GM18520 (cell line): Measurements from ENCODE around the gene TNPO3.

Experiments used
- ATAC-seq: cut with Tn5 transposase; IDR thresholded peaks from one replicate; pipeline ENCODE4 v1.9.1; 2021; ENCODE audit not compliant: unreplicated experiment

Gene TNPO3

DNA sequence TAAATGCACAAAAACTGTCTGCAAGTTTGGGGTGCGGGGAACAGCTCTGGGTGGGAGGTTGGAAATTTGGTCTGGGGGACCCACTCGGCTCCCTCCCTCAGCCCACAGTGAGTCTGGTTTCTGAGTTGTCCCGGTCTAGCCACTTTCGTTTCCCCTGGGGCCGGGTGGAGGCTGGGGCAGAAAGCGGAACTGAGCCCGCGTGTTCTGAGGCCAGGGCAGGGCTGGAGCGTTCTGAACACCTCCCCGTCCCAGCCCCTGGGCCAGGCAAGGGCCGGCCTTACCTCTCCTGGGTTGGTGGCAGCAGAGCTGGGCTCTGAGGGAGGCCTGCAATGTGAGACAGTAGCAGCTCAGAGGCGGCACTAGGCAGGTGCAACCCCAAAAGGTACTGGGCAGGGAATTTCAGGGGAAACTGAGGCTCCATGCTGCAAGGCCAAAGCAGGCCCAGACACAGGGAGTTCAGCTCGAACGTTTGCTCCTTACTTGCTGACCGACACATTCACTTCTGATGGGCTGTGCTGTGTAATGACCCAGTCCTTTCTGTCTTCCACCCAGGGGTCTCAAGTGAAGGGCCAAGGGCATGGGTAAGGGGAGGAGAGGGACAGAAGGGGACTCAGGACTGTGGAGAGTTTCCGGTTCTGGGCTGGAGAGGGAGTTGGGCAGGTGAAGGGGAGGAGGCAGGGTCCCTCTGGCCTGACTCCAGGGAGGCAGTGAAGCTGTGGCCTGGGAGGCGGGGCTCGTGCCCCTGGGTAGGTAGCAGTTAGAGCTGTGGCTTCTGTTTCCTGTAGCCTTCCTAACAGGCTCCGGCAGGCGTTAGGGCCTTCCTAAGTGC lies 114.2 kb downstream of the TNPO3 start:
- peak; percentile 30 for ATAC-seq

DNA sequence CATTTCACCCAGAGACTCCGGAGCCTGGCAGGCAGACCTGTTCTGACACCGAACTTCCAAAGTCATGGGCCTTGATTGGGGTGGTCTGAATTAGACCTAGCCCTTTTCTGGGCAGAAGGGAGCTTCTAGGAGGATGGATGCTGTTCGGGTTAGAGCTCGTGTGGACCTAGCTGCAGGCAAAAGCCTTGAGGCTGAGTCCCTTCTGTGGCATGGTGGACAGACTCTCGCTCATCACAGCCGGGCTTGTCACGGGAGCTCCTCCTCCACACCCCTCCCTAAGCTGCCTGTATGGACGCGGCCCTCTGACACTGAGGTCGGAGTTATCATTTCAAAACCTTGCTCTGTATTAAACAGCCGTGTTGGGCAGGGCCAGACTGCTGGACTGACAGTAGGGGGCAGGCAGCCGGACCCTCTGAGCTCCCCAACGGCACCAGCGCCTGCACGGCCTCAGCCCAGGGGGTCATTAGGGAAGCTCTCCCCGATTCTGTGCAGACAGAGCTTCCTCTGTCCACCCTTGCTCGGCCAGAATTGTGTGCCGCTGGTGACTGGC lies 115.0 kb downstream of the TNPO3 start:
- no peak for ATAC-seq

DNA sequence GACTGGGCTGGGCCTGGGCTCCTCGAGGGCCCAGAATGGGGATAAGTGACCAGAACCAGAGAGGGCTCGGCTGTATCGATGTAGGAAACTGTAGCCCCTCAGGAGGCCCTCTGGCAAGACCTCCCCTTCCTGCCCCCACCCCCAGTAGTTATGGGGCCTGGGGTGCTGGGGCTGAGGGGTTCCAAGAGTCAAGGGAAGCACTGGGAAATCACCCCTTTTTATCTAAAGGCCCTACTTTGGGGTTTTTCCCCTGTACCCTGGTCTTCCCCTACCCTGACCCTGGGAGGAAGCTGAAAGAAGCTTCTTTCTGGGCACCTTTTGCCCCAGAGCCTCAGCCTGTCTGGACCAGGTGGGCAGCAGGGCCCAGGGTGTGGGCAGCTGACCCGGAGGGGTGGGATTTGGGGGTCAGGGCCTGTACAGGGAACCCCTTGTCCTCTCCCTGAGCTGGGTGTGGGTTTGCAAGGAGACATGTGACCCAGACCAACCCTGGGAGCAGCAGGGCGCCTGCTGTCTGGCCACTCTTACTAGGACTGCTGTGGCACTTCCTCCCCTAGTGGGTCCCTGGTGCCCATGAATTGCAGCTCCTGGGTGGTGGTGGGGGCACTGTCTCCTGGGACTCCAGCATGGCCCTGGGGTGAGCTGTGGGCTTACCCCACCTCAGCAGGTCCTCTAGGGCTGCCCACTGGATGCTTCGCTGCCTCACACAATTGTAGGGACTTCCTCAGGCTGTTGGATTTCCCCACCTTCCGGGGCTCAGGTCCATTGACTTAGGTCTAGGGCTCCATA lies 115.6 kb downstream of the TNPO3 start:
- ATAC-seq, result no peak

DNA sequence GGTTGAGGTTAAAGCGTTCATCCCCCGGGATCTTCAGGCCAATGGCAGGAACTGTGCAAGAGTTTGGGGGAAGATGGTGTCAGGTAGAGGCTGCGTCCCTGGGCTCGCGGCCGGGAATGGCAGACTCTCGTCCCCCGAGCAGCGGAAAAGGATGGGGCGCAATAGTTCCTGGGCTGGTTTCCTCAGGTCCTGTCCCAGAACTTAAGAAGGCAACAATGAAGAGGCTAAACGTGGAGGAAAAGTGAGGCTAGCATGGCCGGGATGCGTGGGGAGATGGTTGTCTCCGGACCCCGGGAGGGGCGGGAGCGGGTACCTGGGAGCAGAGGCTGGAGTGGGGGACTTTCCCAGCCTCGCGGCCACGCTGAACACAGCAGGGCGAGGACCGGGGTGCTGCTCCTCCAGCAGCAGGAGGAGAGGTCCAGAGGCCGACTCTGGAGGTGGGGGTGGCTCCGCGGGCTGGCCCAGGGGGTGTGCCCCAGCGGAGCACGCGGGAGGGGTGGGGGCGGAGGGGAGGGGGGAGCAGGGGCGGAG lies 116.3 kb downstream of the TNPO3 start:
- no peak for ATAC-seq

DNA sequence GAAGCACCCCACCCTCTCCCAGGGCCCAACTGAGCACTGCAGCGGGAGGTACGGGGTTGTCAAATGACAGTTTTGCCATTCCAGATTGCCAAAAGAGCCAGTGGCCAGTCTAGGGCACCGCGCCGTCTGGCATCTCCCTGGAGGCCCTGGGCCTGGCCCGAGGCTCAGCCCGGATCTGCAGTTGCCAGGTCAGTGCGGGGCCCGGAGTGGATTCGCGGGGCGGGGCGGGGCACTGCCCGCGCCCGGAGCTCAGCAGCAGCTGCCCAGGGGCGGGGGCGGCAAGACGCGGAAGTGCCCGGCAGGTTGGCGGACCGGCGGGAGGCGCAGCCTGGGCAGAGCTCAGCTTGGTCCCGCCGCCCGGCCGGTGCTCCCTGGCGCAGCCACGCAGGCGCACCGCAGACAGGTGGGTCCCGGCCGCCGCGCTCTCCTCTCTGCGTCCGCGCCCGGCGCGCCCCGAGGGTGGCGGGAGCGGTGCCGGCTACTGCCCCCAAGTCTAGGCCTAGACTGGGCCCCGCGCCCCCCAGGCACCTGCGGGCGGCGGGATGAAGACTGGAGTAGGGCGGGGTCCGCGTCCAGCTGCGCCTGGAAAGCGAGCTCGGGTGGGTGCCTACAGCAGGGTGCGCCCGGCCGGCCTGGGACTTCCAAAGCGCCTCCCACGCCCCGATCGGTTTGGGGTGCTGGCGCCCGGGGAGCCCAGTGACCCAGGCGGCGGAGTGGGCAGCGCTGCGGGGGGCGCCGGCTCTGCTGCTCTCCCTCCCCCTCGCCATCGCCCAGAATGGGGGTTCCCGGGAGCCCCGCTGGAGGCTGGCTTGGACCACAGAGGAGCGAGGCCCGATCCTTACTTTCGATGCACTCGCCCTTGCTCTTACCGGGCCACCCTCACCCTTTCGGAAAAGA lies 117.0 kb downstream of the TNPO3 start, which contains the start of gene IRF5:
Gene IRF5, plus strand, starts transcription at position 281 of the 897 bp plus-strand sequence. CDS start 4,155 bp downstream, outside the sequence.
- ATAC-seq, result peak; percentile 25

DNA sequence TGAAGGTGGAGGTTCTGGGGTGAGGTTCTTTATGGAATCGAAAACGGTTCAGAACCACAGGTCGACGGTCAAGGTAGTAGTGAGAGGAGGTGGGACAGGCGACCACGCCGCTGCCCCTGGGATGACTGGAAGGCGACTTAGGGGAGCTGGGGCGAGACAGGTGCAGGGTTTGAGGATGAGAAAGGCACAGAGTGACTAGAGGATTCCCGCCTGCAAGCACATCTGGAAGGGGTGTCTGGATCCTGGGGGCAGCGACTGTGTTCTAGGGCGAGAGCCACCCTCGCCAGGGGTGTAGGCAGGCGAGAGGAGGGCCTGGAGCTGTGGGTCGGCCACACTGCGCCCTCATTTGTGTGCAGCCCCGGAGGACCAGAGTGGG lies 117.7 kb downstream of the TNPO3 start:
- no peak for ATAC-seq

DNA sequence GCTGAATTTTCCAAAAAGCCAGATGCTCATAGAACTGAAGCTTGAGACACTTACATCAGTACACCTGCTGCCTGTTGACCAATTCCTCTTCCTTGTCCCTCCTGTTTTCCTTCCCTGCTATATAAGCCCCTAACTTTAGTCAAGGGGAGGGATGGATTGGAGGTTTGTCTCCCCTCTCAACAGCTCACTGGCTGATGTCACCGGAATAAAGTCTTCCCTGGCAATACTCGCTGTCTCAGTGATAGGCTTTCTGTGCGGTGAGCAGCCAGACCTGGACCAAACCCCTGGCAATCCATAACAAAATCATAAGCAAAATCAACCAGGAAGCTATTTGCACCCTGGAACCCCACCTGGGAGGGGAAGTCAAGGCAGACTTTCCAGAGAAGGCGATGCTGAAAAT lies 118.1 kb downstream of the TNPO3 start:
- no peak for ATAC-seq

DNA sequence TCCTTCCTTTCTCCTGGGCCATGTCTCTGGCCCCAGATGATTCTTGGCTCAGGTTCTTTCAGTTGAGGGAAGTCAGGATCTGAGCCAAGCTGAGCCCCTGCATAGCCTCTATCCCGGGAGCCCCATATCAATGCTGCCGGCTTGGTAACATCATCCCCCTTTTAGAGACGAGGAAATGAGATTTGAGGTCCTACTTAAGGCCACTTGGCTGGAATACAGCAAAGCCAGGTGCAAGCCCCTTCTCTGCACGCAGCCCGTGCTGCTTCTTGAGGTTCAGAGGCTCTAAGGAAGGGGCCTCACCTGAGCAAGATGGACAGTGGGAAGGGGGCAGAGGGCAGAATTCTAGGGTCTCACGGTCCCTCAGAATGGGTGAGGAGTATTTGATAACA lies 119.6 kb downstream of the TNPO3 start:
- ATAC-seq, result no peak

DNA sequence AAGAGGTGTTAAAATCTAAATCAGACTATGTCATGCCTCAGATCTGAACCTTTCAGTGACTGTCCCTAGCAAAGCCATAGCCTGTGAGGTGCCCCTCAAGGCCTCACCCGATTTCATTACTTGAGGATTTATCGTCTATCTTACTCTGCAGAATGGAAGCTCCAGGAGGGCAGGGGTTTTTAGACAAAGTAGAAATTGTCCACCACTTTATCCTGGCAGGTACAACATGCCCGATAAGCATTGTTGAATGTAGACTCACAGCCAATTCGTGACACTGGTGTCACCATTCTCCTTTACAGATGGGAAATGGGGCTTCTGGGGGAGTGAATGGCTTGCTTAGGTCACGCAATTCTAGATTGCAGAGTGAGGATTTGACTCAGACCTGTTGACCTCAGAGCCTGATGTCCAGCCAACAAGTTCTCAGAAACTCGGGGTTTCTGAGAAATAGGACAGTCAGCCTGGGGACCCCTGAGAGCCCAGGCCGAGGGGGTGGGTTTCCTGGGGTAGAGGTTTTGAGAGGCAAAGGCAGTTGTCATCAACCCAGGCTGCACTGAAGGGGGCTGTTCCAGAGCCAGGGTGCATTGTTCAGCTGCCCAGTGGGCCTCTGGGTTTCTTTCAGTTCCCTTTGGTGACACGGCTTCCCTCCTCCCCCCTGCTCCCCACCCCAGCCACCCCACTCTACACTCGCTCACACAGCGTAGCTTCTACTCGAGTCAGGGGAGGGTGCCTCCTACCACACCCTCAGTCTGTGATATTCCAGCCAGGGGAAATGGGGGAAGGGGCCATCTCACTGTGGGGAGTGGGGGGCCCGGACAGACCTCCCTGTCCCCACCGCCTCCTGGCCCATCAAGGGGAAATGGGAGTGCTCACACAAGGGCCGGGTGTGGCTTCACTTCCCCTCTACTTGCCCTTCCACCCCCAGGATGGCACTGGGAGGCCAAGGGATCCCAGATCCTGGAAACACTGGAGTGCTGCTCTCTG lies 120.3 kb downstream of the TNPO3 start:
- no peak for ATAC-seq

DNA sequence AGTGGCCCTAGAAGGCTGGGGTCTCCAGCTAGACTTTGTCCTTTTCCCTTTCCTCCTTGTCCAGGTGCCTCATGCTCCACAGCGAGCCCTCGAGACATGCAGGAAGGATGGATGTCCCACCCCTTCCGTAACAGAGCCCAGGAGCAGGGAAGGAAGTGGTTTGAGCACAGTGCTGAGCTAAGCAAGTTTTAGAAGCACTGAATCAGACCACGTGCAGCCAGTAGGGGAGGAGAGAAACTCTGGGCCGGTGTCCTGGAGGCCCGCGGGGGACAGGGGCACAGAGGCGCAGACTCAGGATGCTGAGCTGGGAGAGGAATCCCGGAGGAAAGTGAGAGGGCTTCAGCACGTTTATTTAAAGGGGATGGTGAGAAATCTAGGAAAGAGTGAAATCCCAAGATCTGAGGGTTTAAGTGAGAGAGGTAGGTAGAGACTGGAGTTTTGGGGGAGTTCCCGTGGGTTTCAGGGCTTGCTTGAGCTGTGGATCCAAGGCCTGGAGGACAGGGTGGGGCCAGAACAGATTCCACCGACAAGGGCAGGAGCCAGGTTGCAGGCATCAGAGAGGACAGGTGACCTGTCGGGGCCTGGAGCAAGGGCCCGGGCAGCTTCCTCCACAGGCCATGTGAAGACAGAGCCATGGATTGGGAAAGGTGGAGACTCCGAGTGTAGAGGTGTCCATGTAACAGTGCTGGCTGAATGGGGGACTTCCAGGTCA lies 121.6 kb downstream of the TNPO3 start:
- ATAC-seq, result no peak

DNA sequence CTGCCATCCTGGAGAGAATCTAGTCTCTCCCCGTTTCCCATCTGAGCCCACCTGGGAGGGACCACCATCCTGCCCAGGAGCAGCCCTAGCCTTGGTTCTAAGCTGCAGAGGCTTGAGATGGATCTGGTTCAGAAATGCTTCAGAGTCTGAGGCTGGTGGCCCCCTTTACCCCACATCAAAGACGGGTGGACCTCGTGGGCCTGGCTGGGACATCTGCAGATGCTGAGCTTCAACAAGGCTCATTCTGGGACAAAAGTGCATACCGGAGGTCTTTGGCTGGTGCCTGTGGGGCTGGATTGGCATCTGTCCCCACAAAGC lies 122.1 kb downstream of the TNPO3 start:
- no peak for ATAC-seq

DNA sequence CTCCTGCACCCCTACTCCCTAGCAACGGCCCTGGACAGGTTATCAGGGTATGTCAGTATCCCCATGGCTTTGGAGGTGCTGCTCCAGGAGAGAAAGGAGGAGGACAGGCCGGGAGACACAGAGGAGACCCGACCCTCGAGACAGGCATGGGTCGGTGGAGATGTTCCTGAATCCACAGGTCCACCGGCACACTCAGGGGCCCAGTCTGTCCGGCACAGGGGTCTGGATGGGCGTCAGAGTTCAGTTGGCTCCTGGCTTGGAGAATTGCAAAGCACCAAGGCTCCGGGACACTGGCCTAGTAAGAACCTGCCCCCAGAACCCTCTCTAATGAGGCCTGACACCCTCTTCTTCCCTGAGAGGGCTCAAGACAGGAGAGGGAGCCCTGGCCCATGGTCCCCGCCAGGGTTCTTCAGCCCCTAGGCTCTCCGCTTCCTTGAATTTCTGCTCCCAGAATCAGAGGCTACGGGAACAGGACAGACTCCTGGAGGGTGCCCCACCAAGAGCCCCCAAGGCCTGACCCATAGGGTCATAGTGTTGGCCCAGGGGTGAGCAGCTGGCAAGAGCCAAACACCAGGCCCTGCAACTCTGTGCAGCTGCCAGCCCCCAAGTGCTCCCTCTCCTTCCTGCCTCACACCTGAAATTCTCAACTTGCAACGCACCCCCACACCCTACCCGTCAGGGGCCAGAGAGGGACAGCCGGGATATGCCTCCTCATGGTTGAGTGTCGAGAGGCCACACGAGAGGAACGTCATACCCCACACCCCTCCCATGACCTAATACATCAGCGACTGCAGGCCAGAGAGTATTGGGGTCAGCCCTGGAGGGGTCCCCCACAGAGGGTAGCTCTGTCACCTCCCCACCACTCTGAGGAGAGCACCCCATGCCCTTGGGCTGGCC lies 122.7 kb downstream of the TNPO3 start:
- no peak for ATAC-seq

DNA sequence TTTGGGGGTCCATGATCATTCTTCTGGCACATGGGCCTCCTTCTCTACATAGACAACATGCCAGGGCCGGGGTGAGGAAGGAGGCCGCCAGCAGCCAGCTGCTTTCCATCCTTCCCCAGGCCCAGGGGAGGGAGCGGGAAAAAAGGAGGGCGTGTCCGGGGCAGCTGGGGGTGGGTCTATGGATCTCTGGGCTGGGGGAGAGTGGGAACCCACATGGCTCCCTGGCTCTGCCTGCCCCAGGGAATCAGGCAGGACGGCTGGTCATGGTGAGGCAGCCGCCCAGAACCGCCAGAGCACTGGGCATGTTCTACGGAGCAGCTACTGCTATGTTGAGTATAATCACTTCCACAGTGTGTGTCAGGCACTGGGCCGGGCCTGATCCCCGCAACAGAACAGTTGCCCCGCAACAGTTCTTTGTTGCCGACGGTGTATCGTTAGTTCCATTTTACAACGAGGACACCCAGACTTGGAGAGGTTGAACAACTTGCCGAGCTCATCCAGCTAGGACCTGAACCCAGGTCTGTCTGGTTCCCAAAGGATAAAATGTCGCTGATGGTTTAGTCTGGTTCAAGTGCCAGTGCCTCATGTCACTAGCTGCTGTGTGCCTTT lies 123.6 kb downstream of the TNPO3 start:
- no peak for ATAC-seq

DNA sequence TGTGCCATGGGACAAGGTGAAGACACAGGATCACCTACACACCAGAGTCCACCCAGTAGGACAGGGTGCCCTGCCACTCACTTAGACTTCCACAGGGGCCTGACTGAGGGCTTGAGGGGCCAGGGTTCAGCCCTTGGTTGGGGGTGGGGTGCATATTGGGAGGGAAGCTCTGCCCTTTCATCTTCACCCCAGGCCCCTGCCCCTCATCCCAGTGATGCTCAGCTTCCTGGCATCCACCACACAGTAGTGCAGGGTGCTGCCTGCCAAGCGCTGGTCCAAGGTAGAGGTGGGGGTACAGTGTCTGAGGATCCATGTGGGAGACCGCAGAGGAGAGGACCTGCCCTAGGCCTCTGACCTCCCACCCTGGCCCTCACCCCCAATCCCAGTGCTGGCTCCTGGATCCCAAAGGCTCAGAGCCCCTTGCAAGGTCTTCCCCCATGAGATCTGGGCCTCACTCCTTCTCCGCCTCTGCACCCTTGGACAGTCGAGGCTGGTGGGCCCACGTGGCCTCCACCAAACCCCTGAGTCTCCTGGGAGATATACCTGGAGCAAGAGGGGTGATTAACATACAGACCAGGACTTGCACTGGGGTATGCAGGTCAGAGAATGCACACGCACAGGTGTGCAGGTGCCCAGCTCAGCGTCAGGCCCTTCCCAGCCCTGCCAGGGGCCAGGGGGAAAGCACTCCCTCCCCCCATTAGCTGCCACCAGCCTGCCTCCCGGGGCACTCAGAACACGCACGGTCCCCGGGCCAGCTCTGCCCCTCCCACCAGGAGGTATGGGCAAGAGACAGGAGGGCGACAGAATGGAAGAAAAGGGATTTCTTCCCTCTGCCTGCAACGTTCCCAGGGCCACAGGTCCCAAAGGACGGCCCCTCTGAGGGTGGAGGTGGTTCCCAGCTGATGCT lies 125.8 kb downstream of the TNPO3 start:
- ATAC-seq, result no peak

DNA sequence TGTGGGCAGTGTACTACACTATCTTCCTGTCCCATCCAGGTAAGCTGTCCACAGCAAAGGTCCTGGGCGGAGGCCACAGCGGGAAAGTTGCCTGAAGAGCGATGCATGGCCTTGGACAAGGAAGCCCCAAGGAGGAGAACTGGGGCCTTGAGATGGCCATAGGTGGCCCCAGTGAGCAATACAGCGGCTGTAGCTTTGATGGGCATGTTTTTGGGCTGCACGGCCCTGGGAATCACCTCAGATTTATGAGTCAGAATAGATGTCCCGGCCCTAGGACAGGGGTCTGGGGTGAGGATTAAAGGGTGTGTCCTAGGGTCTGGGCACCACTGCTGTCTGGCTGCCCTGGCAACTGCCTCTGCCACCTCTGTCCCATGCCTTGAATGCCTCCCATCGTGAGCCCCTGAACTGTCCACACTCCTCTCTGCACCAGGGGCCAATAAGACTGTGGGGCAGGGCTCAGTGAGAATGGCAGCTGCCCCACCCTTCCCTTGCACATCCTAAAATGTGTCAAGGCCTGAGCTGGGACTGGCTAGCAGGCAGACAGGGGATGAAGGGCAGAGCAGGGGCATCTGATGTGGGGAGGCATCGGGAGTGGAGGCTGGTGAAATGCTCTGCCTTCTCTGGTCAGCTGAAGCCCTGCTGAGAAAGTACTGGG lies 126.6 kb downstream of the TNPO3 start:
- no peak for ATAC-seq
